K562 (cell line): ENCODE measurements around the gene ATRIP. TPM values are rescaled to one million over a fixed set of nuclear protein-coding genes. Genes with fewer than 3 reads are reported as not detected.

Experiments
- ATAC-seq: fragments of 200-7000 bp; cut with Tn5 transposase; 3 replicates; pipeline ENCODE4 v1.9.1; 2020; ENCODE audit warnings: moderate library complexity
- BruUV-seq: library from RNA; stranded (reverse); fragments of 400-500 nt; replicated peaks from 2 replicates; lab custom pipeline; 2021; lab: Mats Ljungman, UMichigan
- CTCF ChIA-PET: fragments of 300-600 bp; formaldehyde crosslinking; extraction: SDS; loops from one replicate; lab custom pipeline; 2021; ENCODE audit warnings: low intra/inter-chr PET ratio; lab: Yijun Ruan, JAX
- POLR2A ChIA-PET: fragments of 300-600, 350-650 bp; sonication (Branson Sonifier 250); formaldehyde crosslinking; extraction: SDS; loops from one replicate; lab custom pipeline; 2021; ENCODE audit warnings: antibody characterized with exemption, inconsistent platforms; lab: Yijun Ruan, JAX
- DNase-seq, 4 experiments: peaks; one replicate each; pipeline versions ENCODE4 v3.0.0 to v3.0.0-alpha.2; 2011 to 2018; ENCODE audit warnings: low spot score in 3 of 4, mixed read lengths in 3 of 4; ENCODE audit errors: extremely low read depth in 1 of 4
- FAIRE-seq: peaks from 2 replicates; lab custom pipeline; 2011; peaks lifted over from hg19 to GRCh38; lab: Jason Lieb, UNC
- H2AFZ ChIP-seq: 2 replicates; pipeline ENCODE4 v1.6.0; 2011; ENCODE audit warnings: low read depth, low read length, control low read depth, inconsistent platforms
- H3K27ac ChIP-seq: fragments of 200-600 bp; 3 replicates; pipeline ENCODE4 v1.8.0; 2011; ENCODE audit warnings: low read depth, mild to moderate bottlenecking, control low read depth, inconsistent platforms, low read length, moderate library complexity, mixed read lengths; ENCODE audit errors: extremely low read depth
- H3K27me3 ChIP-seq, 2 experiments: fragments of 300-600 bp in 1 of 2; 2 replicates in 1 of 2; 3 replicates in 1 of 2; pipeline versions ENCODE4 v1.6.0 to v1.8.0; 2011; ENCODE audit warnings: inconsistent platforms in 2 of 2, low read length in 2 of 2, mild to moderate bottlenecking in 1 of 2, mixed read lengths in 1 of 2, moderate library complexity in 1 of 2; ENCODE audit not compliant: control insufficient read depth in 2 of 2, insufficient read depth in 2 of 2
- H3K36me3 ChIP-seq: fragments of 300-600 bp; 3 replicates; pipeline ENCODE4 v1.8.0; 2011; ENCODE audit warnings: mild to moderate bottlenecking, low read length, inconsistent platforms; ENCODE audit not compliant: control insufficient read depth, insufficient read depth
- H3K4me1 ChIP-seq, 2 experiments: fragments of 200-600 bp in 1 of 2; replicated peaks in 1 of 2; 2 replicates in 1 of 2; 3 replicates in 1 of 2; pipeline versions ENCODE4 v1.5.1 to v1.8.0; 2011; ENCODE audit warnings: inconsistent platforms in 2 of 2, low read length in 2 of 2, mild to moderate bottlenecking in 1 of 2, mixed read lengths in 1 of 2, moderate library complexity in 1 of 2; ENCODE audit not compliant: control insufficient read depth in 2 of 2, insufficient read depth in 2 of 2
- H3K4me2 ChIP-seq: 2 replicates; pipeline ENCODE4 v1.6.1; 2011; ENCODE audit warnings: low read length, control low read depth, inconsistent platforms, mixed read lengths; ENCODE audit not compliant: insufficient read depth
- H3K4me3 ChIP-seq: fragments of 200-600 bp; sonication (generic), shearing (Covaris generic); 2 replicates; pipeline ENCODE4 v1.5.1; 2016; ENCODE audit warnings: control low read depth, inconsistent platforms
- H3K79me2 ChIP-seq: fragments of 200-600 bp; 3 replicates; pipeline ENCODE4 v1.8.0; 2011; ENCODE audit warnings: low read length, inconsistent platforms; ENCODE audit not compliant: control insufficient read depth, insufficient read depth
- H3K9ac ChIP-seq, 2 experiments: 2 replicates each; pipeline versions ENCODE4 v1.6.0 to v1.6.1; 2011; ENCODE audit warnings: low read depth in 2 of 2, low read length in 2 of 2, control low read depth in 1 of 2, inconsistent platforms in 1 of 2, mild to moderate bottlenecking in 1 of 2, mixed read lengths in 1 of 2; ENCODE audit not compliant: insufficient read depth in 1 of 2
- H3K9me1 ChIP-seq: one replicate; pipeline ENCODE4 v1.6.0; 2011; ENCODE audit warnings: inconsistent platforms, mild to moderate bottlenecking, low read length, moderate library complexity; ENCODE audit not compliant: control insufficient read depth, insufficient read depth
- H3K9me3 ChIP-seq: replicated peaks from 2 replicates; pipeline ENCODE4 v1.5.1; 2011; ENCODE audit warnings: low read depth, low read length, inconsistent platforms; ENCODE audit not compliant: control insufficient read depth, insufficient read depth
- H4K20me1 ChIP-seq: replicated peaks from 2 replicates; pipeline ENCODE4 v1.6.1; 2011; ENCODE audit warnings: low read length, inconsistent platforms, mixed read lengths; ENCODE audit not compliant: control insufficient read depth, insufficient read depth
- CHD1 ChIP-seq: fragments of 200-600 bp; sonication (generic); IDR thresholded peaks from one replicate; pipeline ENCODE4 v1.6.1; 2012; ENCODE audit warnings: mild to moderate bottlenecking, moderate library complexity, low read length, inconsistent platforms
- CREB5 ChIP-seq: fragments of 250-450 bp; sonication (Bioruptor Pico); IDR thresholded peaks from 2 replicates; pipeline ENCODE4 v1.5.0; 2020; ENCODE audit warnings: mild to moderate bottlenecking
- ELF4 ChIP-seq: fragments of 450-650 bp; formaldehyde crosslinking; IDR thresholded peaks from 2 replicates; pipeline ENCODE4 v1.4.0; 2022; ENCODE audit warnings: missing genetic modification characterization
- ETV5 ChIP-seq: sonication (generic); formaldehyde crosslinking; IDR thresholded peaks from 2 replicates; pipeline ENCODE4 v1.4.0; 2020; ENCODE audit warnings: low read depth, mild to moderate bottlenecking, missing genetic modification reagents
- FOSL1 ChIP-seq: fragments of 200-800 bp; sonication (Bioruptor generic); conservative IDR thresholded peaks from 2 replicates; pipeline ENCODE4 v1.6.1; 2016; ENCODE audit warnings: missing genetic modification characterization, missing compliant biosample characterization
- MNT ChIP-seq, 2 experiments: fragments of 450-650 bp; conservative IDR thresholded peaks; 2 replicates each; pipeline ENCODE4 v1.6.1; 2017; ENCODE audit warnings: mild to moderate bottlenecking in 2 of 2, moderate library complexity in 2 of 2
- NCOA2 ChIP-seq, 2 experiments: fragments of 450-650 bp; IDR thresholded peaks; 2 replicates each; pipeline ENCODE4 v1.6.1; 2018; ENCODE audit warnings: mild to moderate bottlenecking in 2 of 2, moderate library complexity in 1 of 2; ENCODE audit not compliant: partially characterized antibody in 2 of 2
- RCOR1 ChIP-seq, 2 experiments: IDR thresholded peaks; 2 replicates each; pipeline ENCODE4 v1.6.1; 2012; ENCODE audit warnings: low read depth in 2 of 2, low read length in 2 of 2, borderline replicate concordance in 1 of 2, improper control_type of control experiment in 1 of 2
- SP2 ChIP-seq: IDR thresholded peaks from 2 replicates; pipeline ENCODE4 v1.6.1; 2011; ENCODE audit warnings: mild to moderate bottlenecking, low read depth, low read length, moderate library complexity; ENCODE audit not compliant: poor library complexity, severe bottlenecking; ENCODE audit errors: extremely low read depth
- WGBS: fragments of 100-300 bp; shearing (Covaris generic); methylation state at CpG from one replicate; pipeline ENCODE4 v1.1.6; 2016; ENCODE audit warnings: low coverage, mixed read lengths; ENCODE audit not compliant: insufficient coverage; ENCODE audit errors: missing lambda C conversion rate; 5-methylcytosine and 5-hydroxymethylcytosine counted together
- in situ Hi-C: fragments of 300-500 bp; cut with MboI; formaldehyde crosslinking; loops from 4 replicates; pipeline ENCODE4 v1.15.0; 2018; ENCODE audit warnings: inconsistent platforms, mixed read lengths
- intact Hi-C: fragments of 100-400 bp; cut with micrococcal nuclease; formaldehyde crosslinking; loops from 2 replicates; pipeline ENCODE4 v1.14.2; 2022
- polyA plus RNA-seq, 8 experiments: library from polyadenylated mRNA; depleted of rRNA in 4 of 8; stranded (reverse) in 5 of 8; unstranded in 3 of 8; fragments of >200 nt; fragmentation: Nextera tagmentation in 2 of 8; fragmentation: Illumina TruSeq in 1 of 8; extraction: Ambion mirVana in 2 of 8; extraction: Trizol in 1 of 8; gene quantifications; 2 replicates each; pipeline versions ENCODE4 v1.2.1 to v1.2.3, GENCODE V29; 2011 to 2014; ENCODE audit warnings: inconsistent platforms in 1 of 8, missing spikeins in 1 of 8
- total RNA-seq, 7 experiments: library from RNA; depleted of rRNA in 6 of 7; stranded (reverse); fragments of >200 nt in 6 of 7; fragmentation: Illumina TruSeq in 2 of 7; extraction: Trizol in 2 of 7; gene quantifications; 2 replicates each; pipeline versions ENCODE4 v1.2.1 to v1.2.3, GENCODE V29; 2011 to 2021; ENCODE audit warnings: low replicate concordance in 1 of 7

Gene ATRIP
- total and polyA plus RNA-seq, 9 of the 15 experiments (the other 6 are each of a cell fraction or from before 2014, with no cell fraction given): 1.7 to 15.7 (median 10.5) TPM

GRCh38 chr3:48451270-48451669 lies 4.7 kb downstream of the ATRIP start (continued):
- TF ChIP-seq MNT (conservative IDR thresholded peaks at IDR 0.05): no peak
- TF ChIP-seq FOSL1: no peak
- TF ChIP-seq CREB5 (CRISPR knock-in tag): no peak
- TF ChIP-seq CHD1: no peak
- no peak for TF ChIP-seq ELF4 (CRISPR knock-in tag)

DNA sequence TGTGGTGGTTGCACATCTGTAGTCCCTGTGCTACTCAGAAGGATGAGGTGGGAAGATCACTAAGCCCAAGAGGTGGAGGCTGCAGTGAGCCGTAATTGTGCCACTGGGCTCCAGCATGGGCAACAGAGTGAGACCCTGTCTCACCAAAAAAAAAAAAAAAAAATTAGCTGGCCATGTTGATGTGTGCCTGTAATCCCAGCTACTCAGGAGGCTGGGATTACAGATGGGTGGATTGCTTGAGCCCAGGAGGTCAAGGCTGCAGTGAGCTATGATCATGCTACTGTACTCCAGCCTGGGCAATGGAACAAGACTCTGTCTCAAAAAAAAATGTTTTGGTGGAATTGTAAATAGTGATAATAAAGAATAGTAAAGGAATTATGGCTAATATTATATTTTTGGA lies 9.9 kb downstream of the ATRIP start:
- no TSS peak for BruUV-seq
- in situ Hi-C loops: no loop called here

More for the DNA sequence above, 9.9 kb downstream of the ATRIP start:
- CTCF ChIA-PET: no interaction called here
- Histone ChIP-seq H4K20me1 (no peaks in the 10 kb centered on the region), H3K9ac (no peak overlapping the region), H2AFZ (no peak overlapping the region), H3K4me2 (no peak overlapping the region), H3K4me1 (no peaks in the 10 kb centered on the region), H3K79me2 (no peaks in the 10 kb centered on the region), H3K27ac (no peak overlapping the region), H3K4me3 (no peak overlapping the region), H3K27me3 (no peaks in the 10 kb centered on the region), H3K9me3 (no peaks in the 10 kb centered on the region), H3K9me1 (no peaks in the 10 kb centered on the region), H3K36me3 (peaks cover 80% of the 10 kb centered on the region)
- no peak for FAIRE-seq
- intact Hi-C loops: no loop called here
- no peak for TF ChIP-seq SP2
- TF ChIP-seq ETV5 (CRISPR knock-in tag): no peak
- no peak for TF ChIP-seq RCOR1 (IDR thresholded peaks at IDR 0.05; ENCODE audit: borderline replicate concordance in 1 of 2, low read depth in 2 of 2, low read length in 2 of 2)
- TF ChIP-seq NCOA2 (IDR thresholded peaks at IDR 0.05; ENCODE audit: partially characterized antibody in 2 of 2): no peak
- whole genome bisulfite sequencing: no CpG with 5 or more reads among the region's 1 CpG
- POLR2A ChIA-PET: interaction anchor here (0.7 kb wide), 1 partner anchor 14 kb away, joined by 3 read pairs; no protein-coding TSS in a partner anchor
- ATAC-seq: no peak
- no peak for DNase-seq
